Subcutaneous abdominal adipose tissue (tissue), 5 donors: ENCODE results near the gene WDR90.

Source experiments
- H3K27ac ChIP-seq: one replicate; pipeline ENCODE4 v1.7.0; 2013; ENCODE audit warnings: low read depth, mild to moderate bottlenecking, inconsistent platforms, low read length, moderate library complexity
- H3K27me3 ChIP-seq, 5 donors: one replicate each; pipeline ENCODE4 v1.7.0; 2013; ENCODE audit warnings: low read length in 5 of 5, inconsistent platforms in 1 of 5; ENCODE audit not compliant: control insufficient read depth in 5 of 5, insufficient read depth in 4 of 5
- H3K36me3 ChIP-seq, 5 donors: one replicate each; pipeline ENCODE4 v1.7.0; 2013; ENCODE audit warnings: low read length in 5 of 5; ENCODE audit not compliant: control insufficient read depth in 5 of 5, insufficient read depth in 5 of 5
- H3K4me1 ChIP-seq, 5 donors: one replicate each; pipeline ENCODE4 v1.7.0; 2013; ENCODE audit warnings: low read length in 5 of 5, mild to moderate bottlenecking in 3 of 5, moderate library complexity in 1 of 5; ENCODE audit not compliant: control insufficient read depth in 5 of 5, insufficient read depth in 5 of 5
- H3K4me3 ChIP-seq, 5 donors: one replicate each; pipeline ENCODE4 v1.7.0; 2013; ENCODE audit warnings: low read length in 5 of 5, low read depth in 1 of 5
- H3K9ac ChIP-seq, 5 donors: one replicate each; pipeline ENCODE4 v1.7.0; 2013; ENCODE audit warnings: low read length in 5 of 5, mild to moderate bottlenecking in 4 of 5, moderate library complexity in 3 of 5
- H3K9me3 ChIP-seq, 5 donors: one replicate each; pipeline ENCODE4 v1.7.0; 2013; ENCODE audit warnings: low read length in 5 of 5; ENCODE audit not compliant: control insufficient read depth in 5 of 5
- donor health status: healthy.
- donor health status: healthy.
- donor health status: healthy.
- donor health status: healthy.
- donor health status: healthy.

Gene WDR90

DNA sequence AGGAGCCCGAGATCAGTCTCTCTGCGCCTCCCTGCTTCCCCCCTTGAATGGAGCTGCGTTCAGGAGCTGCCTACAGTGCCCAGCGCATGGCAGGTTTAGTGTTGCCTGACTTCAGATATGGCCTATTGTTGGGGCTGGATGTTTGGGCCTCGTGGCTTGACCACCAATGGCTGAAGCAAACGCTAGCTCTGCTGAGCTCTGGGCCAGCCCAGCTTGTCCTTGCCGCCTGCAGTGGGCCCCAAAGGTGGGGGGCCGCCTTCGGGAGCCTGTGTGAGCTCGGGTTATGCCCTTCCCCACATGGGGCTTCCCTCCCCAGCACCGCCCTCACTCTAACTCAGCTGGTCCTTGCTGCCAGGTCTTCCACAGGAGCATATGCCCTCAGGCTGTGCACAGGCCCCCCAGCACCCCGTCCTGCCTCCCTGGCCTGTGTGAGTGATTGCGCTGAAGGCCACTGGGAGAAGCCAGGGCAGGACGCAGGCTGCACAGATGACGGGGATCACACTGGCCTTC lies 11.1 kb upstream of the WDR90 start:
- Histone ChIP-seq H3K36me3 (peaks cover 0 to 13% (median 9%) of the 10 kb centered on the region in 5 donors), H3K9me3 (no peaks in the 10 kb centered on the region), H3K4me1 (peaks cover 1 to 49% (median 39%) of the 10 kb centered on the region in 5 donors), H3K9ac (no peak overlapping the region), H3K27ac (no peak overlapping the region), H3K27me3 (no peaks in the 10 kb centered on the region), H3K4me3 (no peak overlapping the region)

DNA sequence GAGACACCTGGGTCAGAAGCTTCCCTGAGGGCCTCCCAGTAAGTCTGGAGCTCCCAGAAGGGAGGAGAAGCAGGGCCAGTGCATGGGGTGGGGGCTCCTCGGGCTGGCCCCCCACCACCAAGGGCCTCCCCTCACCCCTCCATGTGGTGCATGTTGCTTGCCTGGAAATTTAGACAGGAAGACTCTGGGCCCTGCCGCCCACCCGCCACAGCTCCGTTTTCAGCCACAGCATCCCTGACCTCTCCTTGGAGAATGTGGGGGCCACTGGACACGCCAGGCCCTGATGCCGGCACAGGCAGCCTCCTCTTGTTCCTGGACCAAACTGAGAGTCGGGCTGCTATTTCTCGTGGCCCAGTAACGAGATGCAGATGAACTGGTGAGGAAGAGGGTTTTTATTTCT lies 10.3 kb upstream of the WDR90 start:
- Histone ChIP-seq H3K27ac (no peak overlapping the region), H3K27me3 (no peaks in the 10 kb centered on the region), H3K9me3 (no peaks in the 10 kb centered on the region), H3K4me1 (peaks cover 1 to 53% (median 45%) of the 10 kb centered on the region in 5 donors), H3K9ac (no peak overlapping the region), H3K4me3 (no peak overlapping the region), H3K36me3 (peaks cover 0 to 6% (median 2%) of the 10 kb centered on the region in 5 donors)

DNA sequence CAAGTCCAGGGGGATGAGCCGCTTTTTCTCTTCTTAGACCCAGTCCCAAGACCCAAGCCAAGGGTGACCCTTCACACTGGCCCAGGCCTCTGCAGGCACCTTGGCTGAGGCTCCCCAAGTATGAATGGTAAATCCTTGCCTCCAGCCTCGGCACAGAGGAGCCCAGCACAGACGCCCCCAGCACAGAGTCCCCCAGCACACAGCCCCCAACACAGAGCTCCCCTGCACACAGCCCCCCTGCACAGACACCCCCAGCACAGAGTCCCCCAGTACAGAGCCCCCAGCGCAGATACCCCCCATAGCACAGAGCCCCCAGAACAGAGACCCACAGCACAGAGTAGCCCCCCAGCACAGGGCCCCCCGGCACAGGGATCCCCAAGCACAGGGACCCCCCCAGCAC lies 8.6 kb upstream of the WDR90 start:
- H3K4me1 ChIP-seq = peaks cover 1 to 45% (median 38%) of the 10 kb centered on the region in 5 donors
- no peaks in the 10 kb centered on the region for H3K9me3 ChIP-seq
- no peak overlapping the region for H3K27ac ChIP-seq
- peak overlapping the region in 1 of 5 donors; percentile 93 for H3K9ac ChIP-seq
- H3K27me3 ChIP-seq = no peaks in the 10 kb centered on the region
- no peak overlapping the region for H3K4me3 ChIP-seq
- H3K36me3 ChIP-seq = no peaks in the 10 kb centered on the region

GRCh38 chr16:641326-642188 lies 7.6 kb upstream of the WDR90 start, which contains the start of gene MCRIP2:
Gene MCRIP2, plus strand, starts transcription at chr16:641828. Its CDS starts 164 bp downstream, at chr16:641992.
- H3K4me1 ChIP-seq = peaks cover 1 to 50% (median 43%) of the 10 kb centered on the region in 5 donors
- no peaks in the 10 kb centered on the region for H3K27me3 ChIP-seq
- no peaks in the 10 kb centered on the region for H3K9me3 ChIP-seq
- H3K36me3 ChIP-seq = no peaks in the 10 kb centered on the region
- peak within 1 kb of the TSS; percentile 30 for H3K27ac ChIP-seq
- H3K9ac ChIP-seq = peak within 1 kb of the TSS in 4 of 5 donors; percentile 63 to 93 (median 80)
- peak within 1 kb of the TSS in 4 of 5 donors; percentile 61 to 76 (median 68) for H3K4me3 ChIP-seq

GRCh38 chr16:642189-643049 lies 6.7 kb upstream of the WDR90 start:
- H3K36me3 ChIP-seq = no peaks in the 10 kb centered on the region
- peaks cover 0 to 56% (median 49%) of the 10 kb centered on the region in 5 donors for H3K4me1 ChIP-seq
- H3K4me3 ChIP-seq = peak overlapping the region in 4 of 5 donors; percentile 61 to 76 (median 68)
- H3K9ac ChIP-seq = peak overlapping the region in 4 of 5 donors; percentile 57 to 77 (median 67)
- no peaks in the 10 kb centered on the region for H3K9me3 ChIP-seq
- peak overlapping the region; percentile 30 for H3K27ac ChIP-seq
- no peaks in the 10 kb centered on the region for H3K27me3 ChIP-seq

DNA sequence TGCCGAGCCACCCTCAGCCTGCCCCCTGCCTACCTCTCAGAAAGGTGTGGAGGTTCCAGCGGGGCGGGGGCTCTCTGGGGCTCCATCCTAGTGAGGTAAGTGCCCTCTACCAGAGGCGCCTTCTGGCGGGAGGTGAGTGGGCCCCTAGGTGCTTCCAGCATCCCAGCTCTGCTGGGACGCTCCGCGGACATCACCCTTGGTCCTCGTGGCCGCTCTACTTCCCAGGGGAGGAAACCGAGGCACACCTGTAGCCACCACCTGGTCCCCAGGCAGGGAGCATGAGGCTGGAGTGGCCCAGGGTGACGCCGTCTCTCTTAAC lies 6.2 kb upstream of the WDR90 start:
- peak overlapping the region in 3 of 5 donors; percentile 57 to 77 (median 71) for H3K9ac ChIP-seq
- H3K27me3 ChIP-seq = no peaks in the 10 kb centered on the region
- no peaks in the 10 kb centered on the region for H3K9me3 ChIP-seq
- peaks cover 0 to 56% (median 51%) of the 10 kb centered on the region in 5 donors for H3K4me1 ChIP-seq
- H3K36me3 ChIP-seq = no peaks in the 10 kb centered on the region
- peak overlapping the region in 3 of 5 donors; percentile 48 to 76 (median 73) for H3K4me3 ChIP-seq
- peak overlapping the region; percentile 30 for H3K27ac ChIP-seq

DNA sequence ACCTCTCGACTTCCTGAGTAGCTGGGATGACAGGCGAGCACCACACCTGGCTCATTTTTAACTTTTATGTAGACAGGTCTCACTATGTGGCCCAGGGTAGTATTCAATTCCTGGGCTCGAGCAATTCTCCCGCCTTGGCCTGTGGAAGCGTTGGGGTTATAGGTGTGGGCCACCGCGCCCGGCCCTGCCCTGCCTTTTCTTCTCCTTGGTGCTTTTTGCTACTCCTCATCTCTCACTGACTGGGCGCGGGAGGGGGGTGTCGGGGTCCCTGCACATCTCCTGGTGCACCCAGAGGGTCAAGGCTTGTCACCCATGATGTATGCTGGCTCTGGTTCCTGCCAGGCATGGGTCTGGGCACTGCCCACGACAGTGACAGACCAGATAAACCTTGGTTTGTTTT lies 4.6 kb upstream of the WDR90 start:
- no peaks in the 10 kb centered on the region for H3K9me3 ChIP-seq
- H3K9ac ChIP-seq = no peak overlapping the region
- no peak overlapping the region for H3K27ac ChIP-seq
- no peaks in the 10 kb centered on the region for H3K36me3 ChIP-seq
- H3K4me1 ChIP-seq = peaks cover 0 to 67% (median 63%) of the 10 kb centered on the region in 5 donors
- no peaks in the 10 kb centered on the region for H3K27me3 ChIP-seq
- no peak overlapping the region for H3K4me3 ChIP-seq

DNA sequence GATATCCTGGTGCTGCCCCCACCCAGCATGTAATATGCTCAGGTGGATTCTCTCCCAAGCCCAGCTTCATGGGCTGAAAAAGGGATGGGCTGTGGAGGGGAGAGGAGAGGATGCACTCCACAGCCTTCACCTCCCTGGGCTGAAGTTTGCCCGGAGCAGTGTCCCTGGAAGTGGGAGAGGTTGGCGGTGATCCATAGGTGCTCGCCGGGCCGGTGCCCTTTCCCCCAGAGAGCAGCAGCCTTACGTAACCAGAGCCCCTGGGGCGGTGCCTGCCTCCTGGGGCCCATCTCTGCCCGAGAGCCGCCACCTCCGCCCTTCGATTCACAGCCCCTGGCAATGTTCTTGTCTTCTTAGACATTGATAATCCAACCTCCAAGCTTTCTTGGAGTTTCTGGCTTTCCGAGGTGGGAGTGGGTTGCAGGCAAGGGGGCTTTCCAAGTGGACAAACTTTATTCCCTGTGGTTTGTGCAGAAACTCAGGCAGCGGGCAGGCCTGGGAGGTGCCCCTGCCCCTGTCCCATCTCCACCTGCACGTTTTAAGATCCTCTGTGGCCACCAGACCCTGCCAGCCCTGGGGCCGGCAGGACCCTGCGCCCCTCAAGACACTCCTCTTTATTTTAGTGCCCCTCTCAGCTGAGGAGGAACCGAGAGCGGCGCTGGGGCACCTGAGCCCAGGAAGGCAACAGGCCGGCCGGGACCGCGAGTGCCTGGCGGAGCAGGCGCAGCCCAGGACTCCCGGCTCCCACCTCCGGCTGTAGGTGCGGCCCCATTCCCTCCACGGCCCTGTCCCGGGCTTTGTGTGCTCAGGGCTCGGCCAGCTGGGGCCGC lies 3.1 kb upstream of the WDR90 start:
- Histone ChIP-seq H3K4me3 (no peak overlapping the region), H3K36me3 (no peaks in the 10 kb centered on the region), H3K27ac (no peak overlapping the region), H3K9ac (peak overlapping the region in 2 of 5 donors; percentile 30 to 49), H3K9me3 (no peaks in the 10 kb centered on the region), H3K27me3 (no peaks in the 10 kb centered on the region), H3K4me1 (peaks cover 0 to 74% (median 64%) of the 10 kb centered on the region in 5 donors)

DNA sequence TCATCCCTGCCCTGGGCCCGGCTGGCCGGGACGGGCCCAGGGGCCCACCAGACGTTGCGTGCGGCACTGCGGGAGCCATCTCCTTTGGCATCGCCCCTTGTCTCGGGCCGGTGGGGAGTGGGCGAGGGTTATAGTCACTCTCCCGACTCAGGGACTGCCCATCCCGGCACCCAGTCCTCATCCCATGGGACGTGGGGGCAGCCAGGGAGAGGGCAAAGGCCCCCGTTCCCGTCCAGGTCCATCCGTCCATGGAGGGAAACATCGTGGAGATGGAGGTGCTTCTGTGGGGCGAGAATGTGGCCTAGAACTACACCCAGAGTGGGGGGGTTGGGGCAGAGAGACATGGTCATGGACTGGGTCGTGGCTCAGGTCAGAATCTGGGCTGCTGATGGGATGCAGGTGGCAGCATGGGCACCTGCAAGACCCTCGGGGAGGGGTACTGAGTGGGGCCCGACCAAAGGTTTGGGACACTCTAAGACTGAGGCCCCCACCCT lies 2.4 kb upstream of the WDR90 start:
- Histone ChIP-seq H3K4me3 (no peak overlapping the region), H3K9ac (peak overlapping the region in 1 of 5 donors; percentile 8), H3K27me3 (no peaks in the 10 kb centered on the region), H3K27ac (no peak overlapping the region), H3K4me1 (peaks cover 0 to 68% (median 59%) of the 10 kb centered on the region in 5 donors), H3K36me3 (no peaks in the 10 kb centered on the region), H3K9me3 (no peaks in the 10 kb centered on the region)
